Endothelial cell of umbilical vein (primary cell): ENCODE measurements around the gene AZU1. TPM values are rescaled to one million over a fixed set of nuclear protein-coding genes. Genes with fewer than 3 reads are reported as not detected.

Experiments used
- BruUV-seq: library from RNA; stranded (reverse); fragments of 400-500 nt; replicated peaks from 2 replicates; lab custom pipeline; 2021; lab: Mats Ljungman, UMichigan
- CTCF ChIA-PET: fragments of 300-600, 350-600 bp; sonication (Branson Sonifier 250); formaldehyde crosslinking; loops from one replicate; lab custom pipeline; 2021; ENCODE audit warnings: antibody characterized with exemption, inconsistent platforms; lab: Charles Lee
- POLR2A ChIA-PET: fragments of 300-600, 350-600 bp; sonication (Branson Sonifier 250); formaldehyde crosslinking; loops from one replicate; lab custom pipeline; 2021; ENCODE audit warnings: antibody characterized with exemption, inconsistent platforms; lab: Charles Lee
- DNase-seq: peaks from one replicate; pipeline ENCODE4 v3.0.0-alpha.2; 2011; ENCODE audit warnings: low read depth, low spot score
- FAIRE-seq: peaks from 2 replicates; lab custom pipeline; 2011; peaks lifted over from hg19 to GRCh38; lab: Jason Lieb, UNC
- H2AFZ ChIP-seq: 2 replicates; pipeline ENCODE4 v1.6.0; 2012; ENCODE audit warnings: low read depth, low read length, control low read depth, inconsistent platforms
- H3K27ac ChIP-seq: 2 replicates; pipeline ENCODE4 v1.5.1; 2011; ENCODE audit warnings: low read depth, mild to moderate bottlenecking, control low read depth, low read length, moderate library complexity; ENCODE audit not compliant: insufficient read depth
- H3K27me3 ChIP-seq, 2 experiments: 2 replicates each; pipeline versions ENCODE4 v1.6.0 to v1.6.1; 2011; ENCODE audit warnings: low read length in 2 of 2, mixed read lengths in 1 of 2; ENCODE audit not compliant: control insufficient read depth in 2 of 2, insufficient read depth in 2 of 2
- H3K36me3 ChIP-seq, 2 experiments: 2 replicates in 1 of 2; 3 replicates in 1 of 2; pipeline ENCODE4 v1.5.1; 2011; ENCODE audit warnings: low read length in 2 of 2, mild to moderate bottlenecking in 1 of 2, moderate library complexity in 1 of 2; ENCODE audit not compliant: control insufficient read depth in 2 of 2, insufficient read depth in 2 of 2; ENCODE audit errors: extremely low read depth in 1 of 2
- H3K4me1 ChIP-seq: 3 replicates; pipeline ENCODE4 v1.5.1; 2011; ENCODE audit warnings: mild to moderate bottlenecking, low read length; ENCODE audit not compliant: control insufficient read depth, insufficient read depth; ENCODE audit errors: extremely low read depth
- H3K4me2 ChIP-seq: 2 replicates; pipeline ENCODE4 v1.6.1; 2011; ENCODE audit warnings: low read length, control low read depth, mixed read lengths; ENCODE audit not compliant: insufficient read depth
- H3K4me3 ChIP-seq, 3 experiments: fragments of 200-600 bp in 1 of 3; sonication (generic), shearing (Covaris generic) in 1 of 3; replicated peaks in 1 of 3; 2 replicates each; pipeline ENCODE4 v1.5.1; 2011 to 2016; ENCODE audit warnings: control low read depth in 3 of 3, low read length in 3 of 3, mild to moderate bottlenecking in 2 of 3, inconsistent platforms in 1 of 3, low read depth in 1 of 3, moderate library complexity in 1 of 3; ENCODE audit not compliant: insufficient read depth in 1 of 3
- H3K79me2 ChIP-seq: 2 replicates; pipeline ENCODE4 v1.6.0; 2012; ENCODE audit warnings: low read length, inconsistent platforms; ENCODE audit not compliant: control insufficient read depth, insufficient read depth
- H3K9ac ChIP-seq: replicated peaks from 2 replicates; pipeline ENCODE3; 2011; ENCODE audit warnings: low read length, control low read depth; ENCODE audit not compliant: insufficient read depth; ENCODE audit errors: extremely low read depth
- H3K9me1 ChIP-seq: replicated peaks from 3 replicates; pipeline ENCODE4 v1.6.0; 2011; ENCODE audit warnings: mild to moderate bottlenecking, low read length; ENCODE audit not compliant: control insufficient read depth, insufficient read depth; ENCODE audit errors: extremely low read depth
- H3K9me3 ChIP-seq: replicated peaks from 2 replicates; pipeline ENCODE4 v1.5.1; 2012; ENCODE audit warnings: low read length, inconsistent platforms; ENCODE audit not compliant: control insufficient read depth, insufficient read depth
- H4K20me1 ChIP-seq: replicated peaks from 2 replicates; pipeline ENCODE3; 2011; ENCODE audit warnings: mild to moderate bottlenecking, low read length; ENCODE audit not compliant: control insufficient read depth, insufficient read depth; ENCODE audit errors: extremely low read depth
- CTCF ChIP-seq, 2 donors: IDR thresholded peaks; 1 replicate in 1 of 2; 2 replicates in 1 of 2; pipeline ENCODE4 v1.5.1; 2011; ENCODE audit warnings: low read length in 2 of 2, mild to moderate bottlenecking in 2 of 2, moderate library complexity in 2 of 2, control low read depth in 1 of 2, inconsistent platforms in 1 of 2, low read depth in 1 of 2; ENCODE audit not compliant: insufficient read depth in 1 of 2; ENCODE audit errors: extremely low read depth in 1 of 2
- EZH2 ChIP-seq: IDR thresholded peaks from 2 replicates; pipeline ENCODE4 v1.6.1; 2012; ENCODE audit warnings: borderline replicate concordance, low read depth, mild to moderate bottlenecking, moderate library complexity, low read length, inconsistent platforms; ENCODE audit not compliant: severe bottlenecking
- FOS ChIP-seq: IDR thresholded peaks from 2 replicates; pipeline ENCODE4 v1.6.1; 2011; ENCODE audit warnings: mild to moderate bottlenecking, low read length, moderate library complexity, borderline replicate concordance; ENCODE audit not compliant: insufficient read depth
- GATA2 ChIP-seq: IDR thresholded peaks from 2 replicates; pipeline ENCODE4 v1.7.0; 2011; ENCODE audit warnings: low read depth, mild to moderate bottlenecking, moderate library complexity, mixed read lengths, low read length; ENCODE audit not compliant: insufficient read length, insufficient read depth
- JUN ChIP-seq: IDR thresholded peaks from 2 replicates; pipeline ENCODE4 v1.6.1; 2011; ENCODE audit warnings: borderline replicate concordance, low read depth; ENCODE audit not compliant: insufficient read length, insufficient read depth
- MAX ChIP-seq: IDR thresholded peaks from 2 replicates; pipeline ENCODE4 v1.6.1; 2011; ENCODE audit not compliant: insufficient read depth, insufficient read length
- MYC ChIP-seq: IDR thresholded peaks from one replicate; pipeline ENCODE4 v1.6.1; 2011; ENCODE audit warnings: mild to moderate bottlenecking, low read depth, low read length
- POLR2A ChIP-seq: IDR thresholded peaks from 2 replicates; pipeline ENCODE4 v1.6.1; 2012; ENCODE audit warnings: low read depth, mild to moderate bottlenecking, control low read depth, low read length
- POLR2AphosphoS5 ChIP-seq: IDR thresholded peaks from 2 replicates; pipeline ENCODE4 v1.6.1; 2012; ENCODE audit warnings: low read depth, mild to moderate bottlenecking, control low read depth, low read length, moderate library complexity; ENCODE audit not compliant: insufficient read depth
- dilution Hi-C: fragments of 300-500 bp; cut with MboI; formaldehyde crosslinking; loops from one replicate; pipeline ENCODE4 v1.15.0; 2019; ENCODE audit warnings: low sequenced_read_pairs; ENCODE audit not compliant: extremely low pct_ligation_motif_present
- intact Hi-C: fragments of 100-400 bp; cut with micrococcal nuclease; formaldehyde crosslinking; loops from one replicate; pipeline ENCODE4 v1.10.0; 2022
- polyA plus RNA-seq, 4 experiments: library from polyadenylated mRNA; depleted of rRNA in 3 of 4; stranded (reverse) in 3 of 4; unstranded in 1 of 4; fragments of >200 nt; gene quantifications; 2 replicates each; pipeline versions ENCODE4 v1.2.1 to v1.2.3, GENCODE V29; 2011 to 2012; ENCODE audit warnings: missing spikeins in 1 of 4
- total RNA-seq: library from RNA; stranded (reverse); gene quantifications from 2 replicates; pipeline ENCODE4 v1.2.3, GENCODE V29; 2021

AZU1 gene
- total and polyA plus RNA-seq, 2 donors (not counting 3 experiments of a cell fraction or from before 2014, with no cell fraction given), result 0.12 TPM; not detected in 1

- Histone ChIP-seq H3K4me1 (no peaks in the 10 kb centered on the region), H3K4me3 (no peak overlapping the region), H3K79me2 (no peaks in the 10 kb centered on the region), H3K27ac (no peak overlapping the region), H3K9ac (no peak overlapping the region), H4K20me1 (no peaks in the 10 kb centered on the region), H3K36me3 (no peaks in the 10 kb centered on the region), H3K9me1 (no peaks in the 10 kb centered on the region), H3K27me3 (no peaks in the 10 kb centered on the region), H3K4me2 (no peak overlapping the region), H2AFZ (peak overlapping the region; percentile 55), H3K9me3 (no peaks in the 10 kb centered on the region)
- FAIRE-seq, result no peak
- dilution Hi-C loops, result no loop called here
- no TSS peak for BruUV-seq
- ChIA-PET CTCF (interaction anchor here (1.1 kb wide), 1 partner anchor 81 kb away, joined by 10 read pairs; no protein-coding TSS in a partner anchor), POLR2A (no interaction called here)
- no peak for TF ChIP-seq MAX
- no peak for TF ChIP-seq POLR2A
- TF ChIP-seq MYC, result no peak
- TF ChIP-seq FOS, result no peak
- TF ChIP-seq EZH2, result no peak
- no peak for TF ChIP-seq CTCF (IDR thresholded peaks at IDR 0.05; ENCODE audit: extremely low read depth in 1 of 2, insufficient read depth in 1 of 2, low read depth in 1 of 2, low read length in 2 of 2)
- TF ChIP-seq POLR2AphosphoS5, result no peak
- no peak for TF ChIP-seq JUN
- TF ChIP-seq GATA2, result no peak
- intact Hi-C loops, result no loop called here
- DNase-seq, result no peak
Measured at GRCh38 chr19:850221-850978, 22.8 kb downstream of the AZU1 start.
